ENCODE results near the gene HES2.
"Not testable (repeated sequence)": the region's sequence is repeated elsewhere in the genome, so short reads cannot be mapped to it uniquely, and the experiment has no call there.

Gene HES2

GRCh38 chr1:6397844-6398441, 21.8 kb downstream of the HES2 start:
- no peak overlapping the region for H3K27ac ChIP-seq (replicated peaks)
- H3K4me3 ChIP-seq (replicated peaks; ENCODE audit: insufficient read depth, low read length), result no peak overlapping the region
- no peaks in the 10 kb centered on the region for H3K27me3 ChIP-seq (ENCODE audit: insufficient read depth, poor library complexity, severe bottlenecking)
- no peak for TF ChIP-seq SPI1 (IDR thresholded peaks at IDR 0.05; ENCODE audit: borderline replicate concordance, low read depth)
- TF ChIP-seq CTCF (IDR thresholded peaks at IDR 0.05; ENCODE audit: insufficient read depth, low read length), result no peak
- no peak for TF ChIP-seq POLR2AphosphoS5 (IDR thresholded peaks at IDR 0.05; ENCODE audit: low read depth)
- TF ChIP-seq, protein P1, sequence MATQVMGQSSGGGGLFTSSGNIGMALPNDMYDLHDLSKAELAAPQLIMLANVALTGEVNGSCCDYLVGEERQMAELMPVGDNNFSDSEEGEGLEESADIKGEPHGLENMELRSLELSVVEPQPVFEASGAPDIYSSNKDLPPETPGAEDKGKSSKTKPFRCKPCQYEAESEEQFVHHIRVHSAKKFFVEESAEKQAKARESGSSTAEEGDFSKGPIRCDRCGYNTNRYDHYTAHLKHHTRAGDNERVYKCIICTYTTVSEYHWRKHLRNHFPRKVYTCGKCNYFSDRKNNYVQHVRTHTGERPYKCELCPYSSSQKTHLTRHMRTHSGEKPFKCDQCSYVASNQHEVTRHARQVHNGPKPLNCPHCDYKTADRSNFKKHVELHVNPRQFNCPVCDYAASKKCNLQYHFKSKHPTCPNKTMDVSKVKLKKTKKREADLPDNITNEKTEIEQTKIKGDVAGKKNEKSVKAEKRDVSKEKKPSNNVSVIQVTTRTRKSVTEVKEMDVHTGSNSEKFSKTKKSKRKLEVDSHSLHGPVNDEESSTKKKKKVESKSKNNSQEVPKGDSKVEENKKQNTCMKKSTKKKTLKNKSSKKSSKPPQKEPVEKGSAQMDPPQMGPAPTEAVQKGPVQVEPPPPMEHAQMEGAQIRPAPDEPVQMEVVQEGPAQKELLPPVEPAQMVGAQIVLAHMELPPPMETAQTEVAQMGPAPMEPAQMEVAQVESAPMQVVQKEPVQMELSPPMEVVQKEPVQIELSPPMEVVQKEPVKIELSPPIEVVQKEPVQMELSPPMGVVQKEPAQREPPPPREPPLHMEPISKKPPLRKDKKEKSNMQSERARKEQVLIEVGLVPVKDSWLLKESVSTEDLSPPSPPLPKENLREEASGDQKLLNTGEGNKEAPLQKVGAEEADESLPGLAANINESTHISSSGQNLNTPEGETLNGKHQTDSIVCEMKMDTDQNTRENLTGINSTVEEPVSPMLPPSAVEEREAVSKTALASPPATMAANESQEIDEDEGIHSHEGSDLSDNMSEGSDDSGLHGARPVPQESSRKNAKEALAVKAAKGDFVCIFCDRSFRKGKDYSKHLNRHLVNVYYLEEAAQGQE (IDR thresholded peaks at IDR 0.05; ENCODE audit: insufficient replicate concordance, low read depth), result no peak
- no peak for TF ChIP-seq GABPA (IDR thresholded peaks at IDR 0.05; ENCODE audit: low read depth)
- no peak for DNase-seq (ENCODE audit: low read depth in 1 of 2, low spot score in 1 of 2)

DNA sequence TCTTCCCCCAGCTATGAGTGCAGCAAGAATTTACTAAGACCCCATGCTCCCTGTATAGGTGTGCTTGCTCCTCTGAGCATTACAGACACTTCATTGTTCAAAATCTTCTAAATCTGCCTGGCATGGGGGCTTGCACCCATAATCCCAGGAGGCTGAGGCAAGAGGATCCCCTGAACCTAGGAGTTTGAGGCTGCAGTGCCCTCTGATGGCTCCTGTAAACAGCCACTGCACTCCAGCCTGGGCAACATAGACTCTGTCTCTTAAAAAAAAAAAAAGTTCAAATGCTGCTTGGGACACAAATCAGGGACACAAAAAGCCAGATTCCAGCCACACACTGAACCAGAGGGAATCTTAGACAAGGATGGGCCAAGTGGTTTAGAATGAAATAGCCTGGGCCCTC, 22.7 kb downstream of the HES2 start:
- no peak overlapping the region for H3K4me3 ChIP-seq (replicated peaks; ENCODE audit: insufficient read depth, low read length)

GRCh38 chr1:6395781-6396244, 23.9 kb downstream of the HES2 start:
- not testable (repeated sequence) for H3K27me3 ChIP-seq (ENCODE audit: insufficient read depth, poor library complexity, severe bottlenecking); H3K4me3 ChIP-seq (replicated peaks; ENCODE audit: insufficient read depth, low read length); DNase-seq (ENCODE audit: low read depth in 1 of 2, low spot score in 1 of 2); H3K27ac ChIP-seq (replicated peaks)

More for the DNA sequence above, 22.7 kb downstream of the HES2 start:
- no peaks in the 10 kb centered on the region for H3K27me3 ChIP-seq (ENCODE audit: insufficient read depth, poor library complexity, severe bottlenecking)
- H3K27ac ChIP-seq (replicated peaks), result no peak overlapping the region
- no peak for DNase-seq (ENCODE audit: low read depth in 1 of 2, low spot score in 1 of 2)
- TF ChIP-seq GABPA (IDR thresholded peaks at IDR 0.05; ENCODE audit: low read depth) (no peak), POLR2AphosphoS5 (IDR thresholded peaks at IDR 0.05; ENCODE audit: low read depth) (no peak), SPI1 (IDR thresholded peaks at IDR 0.05; ENCODE audit: borderline replicate concordance, low read depth) (no peak), CTCF (IDR thresholded peaks at IDR 0.05; ENCODE audit: insufficient read depth, low read length) (no peak)
- TF ChIP-seq, protein P1 (IDR thresholded peaks at IDR 0.05; ENCODE audit: insufficient replicate concordance, low read depth), result no peak

DNA sequence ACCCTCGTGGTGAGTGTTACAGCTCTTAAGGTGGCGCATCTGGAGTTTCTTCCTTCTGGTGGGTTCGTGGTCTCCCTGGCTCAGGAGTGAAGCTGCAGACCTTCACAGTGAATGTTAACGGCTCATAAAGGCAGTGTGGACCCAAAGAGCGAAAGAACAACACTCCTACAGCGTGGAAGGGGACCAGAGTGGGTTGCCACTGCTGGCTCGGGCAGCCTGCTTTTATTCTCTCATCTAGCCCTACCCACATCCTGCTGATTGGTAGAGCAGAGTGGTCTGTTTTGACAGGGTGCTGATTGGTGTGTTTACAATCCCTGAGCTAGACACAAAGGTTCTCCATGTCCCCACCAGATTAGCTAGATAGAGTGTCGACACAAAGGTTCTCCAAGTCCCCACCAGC, 24.6 kb downstream of the HES2 start:
- not testable (repeated sequence) for H3K4me3 ChIP-seq (replicated peaks; ENCODE audit: insufficient read depth, low read length); DNase-seq (ENCODE audit: low read depth in 1 of 2, low spot score in 1 of 2); H3K27ac ChIP-seq (replicated peaks); H3K27me3 ChIP-seq (ENCODE audit: insufficient read depth, poor library complexity, severe bottlenecking)
